ENCODE results near the gene SAMD4A. TPM values are rescaled to one million over a fixed set of nuclear protein-coding genes. Genes with fewer than 3 reads are reported as not detected.
A peak's percentile ranks its signal among the peaks of the same experiment; 100 is the strongest.

The SAMD4A gene
- total RNA-seq, 2 donors from 2014 or later: 11.2 to 15.3 TPM

- H3K4me3 ChIP-seq: peak overlapping the region; percentile 35 to 58
- H3K4me1 ChIP-seq: peaks cover 13% of the 10 kb centered on the region
- 0% methylated on average over 14 to 66 of the region's 69 CpGs for WGBS, 2 donors
- no peaks in the 10 kb centered on the region for H3K27me3 ChIP-seq
- no peaks in the 10 kb centered on the region for H3K9me3 ChIP-seq
- H3K27ac ChIP-seq: peak overlapping the region; percentile 99 to 100 (median 100)
- intact Hi-C loops (cut with DNase I): no loop called here
- TF ChIP-seq POLR2A (IDR thresholded peaks at IDR 0.05) (peak; percentile 98 to 99 (median 98)), CTCF (IDR thresholded peaks at IDR 0.05) (peak in 3 of 7 experiments; percentile 25 to 38 (median 31))
- no peaks in the 10 kb centered on the region for H3K36me3 ChIP-seq (replicated peaks in 1 of 2; ENCODE audit: insufficient read depth in 1 of 2, low read depth in 2 of 2)
- DNase-seq: peak; percentile 91 to 93 (median 92)
- peak; percentile 71 for ATAC-seq
Observed at GRCh38 chr14:54564868-54565784, 1.8 kb upstream of the SAMD4A start.

- ATAC-seq: peak; percentile 82
- 0 to 1% methylated on average over 16 to 51 of the region's 73 CpGs for WGBS, 2 donors
- Histone ChIP-seq H3K4me3 (peak overlapping the region; percentile 58 to 59), H3K9me3 (no peaks in the 10 kb centered on the region), H3K27ac (peak overlapping the region; percentile 99 to 100 (median 100)), H3K4me1 (peaks cover 19% of the 10 kb centered on the region), H3K27me3 (no peaks in the 10 kb centered on the region), H3K36me3 (replicated peaks in 1 of 2; ENCODE audit: insufficient read depth in 1 of 2, low read depth in 2 of 2) (no peaks in the 10 kb centered on the region)
- TF ChIP-seq POLR2A (IDR thresholded peaks at IDR 0.05): peak in 1 of 3 donors; percentile 83
- peak in 1 of 7 experiments; percentile 10 for TF ChIP-seq CTCF (IDR thresholded peaks at IDR 0.05)
- peak; percentile 95 to 96 (median 96) for DNase-seq
- intact Hi-C loops (cut with DNase I): no loop called here
Observed at GRCh38 chr14:54565785-54566409, 1.0 kb upstream of the SAMD4A start.

- Histone ChIP-seq H3K27me3 (no peaks in the 10 kb centered on the region), H3K27ac (peak overlapping the region; percentile 99 to 100 (median 100)), H3K4me3 (peak overlapping the region; percentile 48 to 59), H3K4me1 (peaks cover 19% of the 10 kb centered on the region), H3K9me3 (no peaks in the 10 kb centered on the region), H3K36me3 (replicated peaks in 1 of 2; ENCODE audit: insufficient read depth in 1 of 2, low read depth in 2 of 2) (no peaks in the 10 kb centered on the region)
- TF ChIP-seq POLR2A (IDR thresholded peaks at IDR 0.05) (no peak), CTCF (IDR thresholded peaks at IDR 0.05) (no peak)
- WGBS, 2 donors: 0% methylated on average over 10 to 28 of the region's 31 CpGs
- DNase-seq: no peak
- intact Hi-C loops (cut with DNase I): no loop called here
- no peak for ATAC-seq
Observed at GRCh38 chr14:54567224-54567638, 303 bp downstream of the SAMD4A start.

- peak; percentile 51 to 60 (median 57) for DNase-seq
- peak overlapping the region; percentile 99 to 100 (median 100) for H3K27ac ChIP-seq
- H3K27me3 ChIP-seq: no peaks in the 10 kb centered on the region
- no peak for ATAC-seq
- no peaks in the 10 kb centered on the region for H3K36me3 ChIP-seq (replicated peaks in 1 of 2; ENCODE audit: insufficient read depth in 1 of 2, low read depth in 2 of 2)
- no peaks in the 10 kb centered on the region for H3K9me3 ChIP-seq
- intact Hi-C loops (cut with DNase I): no loop called here
- 1 to 2% methylated on average over 13 to 48 of the region's 70 CpGs for WGBS, 2 donors
- H3K4me1 ChIP-seq: peaks cover 19% of the 10 kb centered on the region
- peak overlapping the region; percentile 48 to 59 for H3K4me3 ChIP-seq
- TF ChIP-seq CTCF (IDR thresholded peaks at IDR 0.05): no peak
- TF ChIP-seq POLR2A (IDR thresholded peaks at IDR 0.05): peak in 1 of 3 donors; percentile 7
Observed at GRCh38 chr14:54567639-54568561, 972 bp downstream of the SAMD4A start.
